OCI-LY7 (cell line): ENCODE data around the gene RIMS3.

Source experiments
- CTCF ChIP-seq: fragments of 200-600 bp; sonication (generic); conservative IDR thresholded peaks from 2 replicates; pipeline ENCODE4 v1.5.1; 2014; ENCODE audit warnings: mild to moderate bottlenecking, antibody characterized with exemption, low read length, moderate library complexity, mixed read lengths
- EZH2phosphoT487 ChIP-seq: fragments of 200-600 bp; sonication (generic); IDR thresholded peaks from 2 replicates; pipeline ENCODE4 v1.6.1; 2018; ENCODE audit warnings: low read depth, borderline replicate concordance, mild to moderate bottlenecking, mixed run types, antibody characterized with exemption, low read length, moderate library complexity, mixed read lengths

GRCh38 chr1:40711465-40712404 lies 46.3 kb upstream of the RIMS3 start:
- TF ChIP-seq CTCF (no peak), EZH2phosphoT487 (no peak)
